Common myeloid progenitor, CD34-positive (primary cell): ENCODE measurements around the gene GJC1.
"Not testable (repeated sequence)": the region's sequence is repeated elsewhere in the genome, so short reads cannot be mapped to it uniquely, and the experiment has no call there.

Experiments
- CTCF ChIA-PET: fragments of 350-600 bp; sonication (Branson Sonifier 250); formaldehyde crosslinking; loops from one replicate; lab custom pipeline; 2021; ENCODE audit warnings: antibody characterized with exemption; lab: Charles Lee
- POLR2A ChIA-PET: fragments of 350-600 bp; sonication (Branson Sonifier 250); formaldehyde crosslinking; loops from one replicate; lab custom pipeline; 2021; ENCODE audit warnings: antibody characterized with exemption; lab: Charles Lee
- DNase-seq, 3 donors: peaks; one replicate each; pipeline versions ENCODE4 v3.0.0 to v3.0.0-alpha.2; 2013
- H3K27ac ChIP-seq, 2 experiments: 1 replicate in 1 of 2; 2 replicates in 1 of 2; pipeline ENCODE4 v1.7.0; 2013; ENCODE audit warnings: inconsistent platforms in 2 of 2, low read length in 2 of 2, mild to moderate bottlenecking in 2 of 2, low read depth in 1 of 2, moderate library complexity in 1 of 2; ENCODE audit not compliant: severe bottlenecking in 2 of 2, insufficient read depth in 1 of 2, poor library complexity in 1 of 2
- H3K27me3 ChIP-seq, 5 experiments: replicated peaks in 2 of 5; 1 replicate in 3 of 5; 2 replicates in 2 of 5; pipeline versions ENCODE4 v1.6.1 to v1.7.0; 2013; ENCODE audit warnings: low read length in 4 of 5, mild to moderate bottlenecking in 2 of 5, moderate library complexity in 2 of 5, inconsistent platforms in 1 of 5; ENCODE audit not compliant: insufficient read depth in 5 of 5, control insufficient read depth in 4 of 5
- H3K36me3 ChIP-seq, 4 experiments: 1 replicate in 2 of 4; 2 replicates in 2 of 4; pipeline versions ENCODE4 v1.6.1 to v1.7.0; 2013; ENCODE audit warnings: low read length in 3 of 4, control low read depth in 1 of 4, mild to moderate bottlenecking in 1 of 4; ENCODE audit not compliant: control insufficient read depth in 4 of 4, insufficient read depth in 4 of 4
- H3K4me1 ChIP-seq, 4 experiments: 1 replicate in 3 of 4; 2 replicates in 1 of 4; pipeline versions ENCODE4 v1.6.1 to v1.7.1; 2013; ENCODE audit warnings: low read length in 3 of 4, mild to moderate bottlenecking in 3 of 4, control low read depth in 1 of 4, inconsistent platforms in 1 of 4, moderate library complexity in 1 of 4; ENCODE audit not compliant: control insufficient read depth in 4 of 4, insufficient read depth in 4 of 4; ENCODE audit errors: control extremely low read depth in 1 of 4
- H3K4me3 ChIP-seq, 7 experiments: 1 replicate in 4 of 7; 2 replicates in 3 of 7; pipeline versions ENCODE4 v1.5.1 to v1.7.0; 2013; ENCODE audit warnings: mild to moderate bottlenecking in 7 of 7, low read length in 6 of 7, moderate library complexity in 6 of 7, inconsistent platforms in 2 of 7, low read depth in 2 of 7, control low read depth in 1 of 7; ENCODE audit not compliant: insufficient read depth in 4 of 7, control insufficient read depth in 1 of 7; ENCODE audit errors: extremely low read depth in 1 of 7
- H3K9me3 ChIP-seq, 5 experiments: 1 replicate in 4 of 5; 2 replicates in 1 of 5; pipeline versions ENCODE4 v1.6.1 to v1.7.1; 2013; ENCODE audit warnings: low read length in 4 of 5, mild to moderate bottlenecking in 2 of 5, inconsistent platforms in 1 of 5, low read depth in 1 of 5, moderate library complexity in 1 of 5; ENCODE audit not compliant: control insufficient read depth in 4 of 5, insufficient read depth in 2 of 5; ENCODE audit errors: control extremely low read depth in 1 of 5
- WGBS: methylation state at CpG from one replicate; pipeline ENCODE4 v1.1.5; 2013; ENCODE audit not compliant: insufficient coverage; 5-methylcytosine and 5-hydroxymethylcytosine counted together

GJC1 gene

DNA sequence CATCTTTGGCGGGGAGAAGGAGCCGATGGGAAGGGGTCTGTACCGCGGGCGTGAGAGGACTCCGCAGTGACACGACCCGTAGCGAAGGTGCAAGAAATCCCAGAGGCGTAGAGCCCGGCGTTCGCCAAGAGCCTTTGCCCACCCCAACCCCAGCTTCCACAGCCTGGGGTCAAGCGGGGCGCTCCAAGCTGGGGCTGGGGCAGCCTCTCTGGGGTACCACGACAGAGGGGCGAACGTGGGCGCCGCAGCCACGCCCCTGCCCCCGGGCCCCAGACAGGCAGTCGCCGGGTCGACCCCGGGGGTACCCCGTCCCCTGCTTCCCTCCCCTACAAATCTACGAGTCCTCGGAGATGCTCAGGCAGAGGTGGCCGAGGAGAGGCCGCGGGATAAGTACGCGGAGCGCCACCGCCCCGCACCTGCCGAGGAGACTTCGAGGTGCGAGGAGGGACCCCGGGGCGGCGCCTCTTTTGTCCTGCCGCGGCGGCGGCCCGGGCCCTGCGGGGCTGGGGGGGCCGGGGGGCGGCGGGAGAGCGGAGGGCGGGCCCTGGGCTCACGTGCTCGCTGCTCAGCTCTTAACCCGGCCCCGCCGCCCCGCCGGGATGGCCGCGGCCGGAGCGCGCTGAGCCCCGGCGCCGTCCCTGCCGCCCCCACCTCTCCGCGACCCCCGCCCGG lies 71.5 kb downstream of the GJC1 start, which contains the start of gene ADAM11:
Gene ADAM11 (plus strand): TSS at position 575 of the 672 bp plus-strand sequence. CDS start 212 bp downstream, outside the sequence.
- CTCF ChIA-PET = interaction anchor here (1.3 to 1.6 kb wide), 2 partner anchors 20 to 120 kb away, joined by 3 to 4 read pairs; no protein-coding TSS in a partner anchor
- H3K27ac ChIP-seq = no peak within 1 kb of the TSS
- WGBS = 8% methylated on average over 43 of the region's 74 CpGs
- peaks cover 0 to 43% (median 7%) of the 10 kb centered on the region in 5 experiments for H3K27me3 ChIP-seq
- no peaks in the 10 kb centered on the region for H3K9me3 ChIP-seq
- DNase-seq = peak in 2 of 3 donors; percentile 15 to 35
- no peaks in the 10 kb centered on the region for H3K36me3 ChIP-seq
- peak within 1 kb of the TSS in 4 of 7 experiments; percentile 20 to 66 (median 35) for H3K4me3 ChIP-seq
- POLR2A ChIA-PET = interaction anchor here (0.6 to 1.0 kb wide), 2 partner anchors 9 to 559 kb away, joined by 5 read pairs; no protein-coding TSS in a partner anchor
- peaks cover 0 to 15% (median 13%) of the 10 kb centered on the region in 4 experiments for H3K4me1 ChIP-seq

DNA sequence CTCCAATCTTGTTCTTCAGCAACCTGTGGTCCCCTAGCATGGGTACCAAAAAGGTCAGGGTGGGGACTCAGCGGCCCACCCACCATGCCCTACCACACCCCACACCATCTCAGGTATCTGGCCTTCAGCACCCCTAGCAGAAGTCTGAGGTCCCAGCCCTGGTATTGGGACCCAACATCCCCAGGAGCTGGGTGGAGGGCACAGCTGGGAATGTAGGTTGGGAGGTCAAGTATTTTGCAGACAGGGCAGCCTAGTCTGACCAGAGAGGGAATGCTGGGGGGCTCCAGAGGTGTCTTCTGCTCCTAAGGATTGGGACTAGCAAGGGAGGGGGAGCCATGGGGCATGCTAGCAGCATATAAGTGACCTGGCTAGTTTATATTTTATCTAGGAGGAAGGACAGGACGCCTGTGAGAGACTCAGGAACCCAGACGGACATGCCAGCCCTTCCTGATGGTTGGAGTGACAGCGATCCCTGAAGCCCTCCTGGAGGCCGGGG lies 72.1 kb downstream of the GJC1 start:
- CTCF ChIA-PET = no interaction called here
- Histone ChIP-seq H3K27ac (no peak overlapping the region), H3K9me3 (no peaks in the 10 kb centered on the region), H3K4me1 (peaks cover 0 to 15% (median 13%) of the 10 kb centered on the region in 4 experiments), H3K4me3 (peak overlapping the region in 1 of 7 experiments; percentile 26), H3K27me3 (peaks cover 0 to 43% (median 7%) of the 10 kb centered on the region in 5 experiments), H3K36me3 (no peaks in the 10 kb centered on the region)
- no peak for DNase-seq
- 41% methylated on average over 4 of the region's 5 CpGs for WGBS
- POLR2A ChIA-PET = interaction anchor here (1.0 kb wide), 1 partner anchor 10 kb away, joined by 5 read pairs; no protein-coding TSS in a partner anchor

DNA sequence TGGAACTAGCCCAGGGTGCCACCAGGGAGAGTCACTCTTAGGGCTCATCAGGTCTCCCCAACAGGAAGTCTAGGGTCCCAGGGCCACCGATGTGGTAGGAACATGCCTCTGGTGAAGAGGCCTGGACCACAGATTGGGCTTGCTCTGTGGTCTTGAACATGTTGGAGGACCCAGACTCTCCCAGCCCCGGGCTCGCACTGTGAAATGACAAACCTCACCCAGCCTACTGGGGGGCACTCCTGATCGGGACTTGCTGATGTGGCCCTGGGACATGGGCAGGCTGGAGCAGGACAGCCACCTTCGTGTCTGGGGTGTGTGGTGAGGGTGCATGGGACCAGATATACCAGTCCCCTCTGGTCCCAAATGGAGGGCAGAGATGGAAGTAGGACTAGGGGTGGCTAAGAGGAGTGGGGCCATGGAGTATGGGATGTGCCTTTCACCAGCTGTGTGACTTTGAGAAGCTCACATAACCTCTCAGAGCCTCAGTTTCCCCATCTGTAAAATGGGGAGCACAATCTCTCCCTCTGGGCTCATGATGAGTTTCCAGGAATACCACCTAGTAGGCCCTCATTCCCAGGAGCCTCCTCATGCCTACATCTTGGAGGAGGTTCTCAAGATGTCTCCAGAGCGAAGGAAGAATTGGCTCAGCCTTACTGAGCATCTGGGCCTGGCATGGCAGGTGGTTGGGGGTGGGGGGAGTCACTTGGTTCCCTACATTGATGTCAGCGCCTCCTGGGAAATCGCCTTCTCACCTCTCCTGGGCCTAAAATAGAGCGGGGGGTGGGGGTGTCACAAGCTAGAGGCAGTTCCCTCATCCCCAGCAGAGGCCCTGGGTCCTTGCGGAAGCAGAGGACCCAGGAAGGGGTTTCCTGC lies 72.8 kb downstream of the GJC1 start:
- H3K4me1 ChIP-seq = peaks cover 0 to 13% (median 11%) of the 10 kb centered on the region in 4 experiments
- H3K36me3 ChIP-seq = no peaks in the 10 kb centered on the region
- POLR2A ChIA-PET = no interaction called here
- 56% methylated on average over 5 of the region's 10 CpGs for WGBS
- peak in 2 of 3 donors; percentile 20 to 25 for DNase-seq
- no peak overlapping the region for H3K27ac ChIP-seq
- no peaks in the 10 kb centered on the region for H3K9me3 ChIP-seq
- H3K4me3 ChIP-seq = no peak overlapping the region
- peaks cover 0 to 43% (median 7%) of the 10 kb centered on the region in 5 experiments for H3K27me3 ChIP-seq
- CTCF ChIA-PET = no interaction called here

DNA sequence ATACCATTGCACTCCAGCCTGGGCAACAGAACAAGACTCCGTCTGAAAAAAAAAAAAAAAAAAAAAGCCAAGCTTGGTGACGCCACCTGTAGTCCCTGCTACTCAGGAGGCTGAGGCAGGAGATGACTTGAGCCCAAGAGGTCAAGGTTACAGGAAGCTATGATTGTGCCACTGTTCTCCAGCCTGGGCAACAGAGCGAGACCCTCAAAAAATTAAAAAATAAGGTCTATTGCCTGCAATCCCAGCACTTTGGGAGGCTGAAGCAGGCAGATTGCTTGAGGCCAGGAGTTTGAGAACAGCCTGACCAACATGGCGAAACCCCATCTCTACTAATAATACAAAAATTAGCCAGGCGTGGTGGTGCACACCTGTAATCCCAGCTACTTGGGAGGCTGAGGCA lies 74.9 kb downstream of the GJC1 start:
- H3K9me3 ChIP-seq, H3K4me3 ChIP-seq, DNase-seq, H3K27ac ChIP-seq, POLR2A ChIA-PET: not testable (repeated sequence)
- Histone ChIP-seq H3K27me3 (peaks cover 0 to 30% (median 6%) of the 10 kb centered on the region in 5 experiments), H3K4me1 (peaks cover 0 to 13% (median 10%) of the 10 kb centered on the region in 4 experiments), H3K36me3 (peaks cover 0 to 16% (median 5%) of the 10 kb centered on the region in 4 experiments)
- CTCF ChIA-PET = interaction anchor here (1.2 kb wide), 1 partner anchor 21 kb away, joined by 4 read pairs; no protein-coding TSS in a partner anchor
- 92% methylated on average over 2 of the region's 5 CpGs for WGBS

DNA sequence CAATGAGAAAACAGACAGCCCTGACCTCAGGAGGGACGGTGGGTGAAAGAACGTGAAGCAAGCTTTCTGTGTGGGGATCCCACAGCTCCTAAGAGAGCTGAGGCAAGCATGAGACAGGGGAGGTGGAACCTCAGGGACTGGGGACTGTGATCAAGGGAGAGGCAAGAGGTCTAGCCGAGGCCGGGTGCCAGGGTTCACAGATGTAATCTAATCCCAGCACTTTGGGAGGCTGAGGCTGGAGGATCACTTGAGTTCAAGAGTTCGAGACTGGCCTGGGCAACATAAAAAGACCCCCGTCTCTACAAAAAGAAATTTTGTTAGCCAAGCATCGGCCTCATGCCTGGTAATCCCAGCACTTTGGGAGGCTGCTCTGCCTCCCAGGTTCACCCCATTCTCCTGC lies 75.8 kb downstream of the GJC1 start:
- CTCF ChIA-PET = interaction anchor here (0.9 to 1.2 kb wide), 2 partner anchors 8 to 21 kb away, joined by 3 to 4 read pairs; no protein-coding TSS in a partner anchor
- Histone ChIP-seq H3K27me3 (peaks cover 0 to 21% (median 2%) of the 10 kb centered on the region in 5 experiments), H3K9me3 (no peaks in the 10 kb centered on the region), H3K4me1 (peaks cover 0 to 7% (median 5%) of the 10 kb centered on the region in 4 experiments), H3K27ac (no peak overlapping the region), H3K36me3 (peaks cover 0 to 23% (median 9%) of the 10 kb centered on the region in 4 experiments), H3K4me3 (no peak overlapping the region)
- no peak for DNase-seq
- POLR2A ChIA-PET = no interaction called here
- WGBS = 98% methylated on average over 7 of the region's 7 CpGs

DNA sequence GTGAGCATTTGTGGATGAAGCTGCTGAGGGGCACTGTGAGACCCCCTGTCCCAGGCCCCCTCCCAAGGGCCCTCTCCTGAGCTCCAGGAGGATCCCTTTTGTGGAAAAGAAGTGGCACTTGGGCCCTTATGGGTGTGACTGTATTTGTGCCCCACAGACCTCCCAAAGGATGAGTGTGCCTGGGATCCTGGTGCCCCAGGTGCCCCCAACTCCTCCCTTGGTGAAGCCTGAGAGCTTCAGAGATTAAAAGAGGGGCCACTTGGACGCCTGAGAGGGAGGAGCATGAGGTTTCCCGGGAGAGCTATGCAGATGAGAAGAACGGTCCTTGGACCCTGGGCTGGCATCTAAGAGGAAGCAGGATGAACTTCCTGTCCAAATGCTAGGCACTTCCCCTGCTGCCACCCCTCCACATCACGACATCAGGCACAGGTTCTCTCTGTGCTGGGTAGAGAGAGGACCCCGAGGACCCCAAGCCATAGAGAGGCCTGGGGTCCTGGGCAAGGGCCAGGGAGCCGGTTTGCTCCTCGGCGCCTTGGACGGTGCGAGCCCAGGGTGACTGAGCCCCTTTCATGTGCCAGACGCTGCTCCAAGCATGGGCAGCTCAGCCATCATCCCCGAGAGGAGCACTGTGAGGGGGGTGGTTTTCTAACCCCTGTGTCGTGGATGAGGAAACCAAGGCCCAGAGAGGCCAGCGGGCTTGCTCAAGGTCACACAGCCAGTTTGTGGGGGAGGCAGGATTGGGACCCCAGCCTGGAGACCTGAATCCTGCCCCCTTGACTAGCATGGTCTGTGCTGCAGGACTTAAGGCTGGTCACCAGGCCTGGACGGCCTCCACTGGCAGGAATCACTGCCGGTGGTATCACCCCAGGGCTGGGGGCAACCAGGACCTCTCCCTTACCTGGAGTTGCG lies 76.9 kb downstream of the GJC1 start:
- peaks cover 0 to 33% (median 16%) of the 10 kb centered on the region in 4 experiments for H3K36me3 ChIP-seq
- H3K27ac ChIP-seq = no peak overlapping the region
- H3K4me1 ChIP-seq = peaks cover 0 to under 1% (median under 1%) of the 10 kb centered on the region in 4 experiments
- CTCF ChIA-PET = interaction anchor here (0.8 to 0.9 kb wide), 2 partner anchors 9 to 11 kb away, joined by 3 read pairs; no protein-coding TSS in a partner anchor
- no peak overlapping the region for H3K4me3 ChIP-seq
- H3K9me3 ChIP-seq = no peaks in the 10 kb centered on the region
- POLR2A ChIA-PET = no interaction called here
- WGBS = 95% methylated on average over 16 of the region's 17 CpGs
- DNase-seq = no peak
- peaks cover 0 to 15% (median 2%) of the 10 kb centered on the region in 5 experiments for H3K27me3 ChIP-seq
